ENCODE data around the gene NCDN.
A peak's percentile ranks its signal among the peaks of the same experiment; 100 is the strongest.
"Not testable (repeated sequence)": the region's sequence is repeated elsewhere in the genome, so short reads cannot be mapped to it uniquely, and the experiment has no call there.

NCDN gene

GRCh38 chr1:35575416-35575958, 17.9 kb downstream of the NCDN start:
- TF ChIP-seq CTCF (IDR thresholded peaks at IDR 0.05) = no peak

GRCh38 chr1:35576061-35576765, 18.6 kb downstream of the NCDN start:
- peak overlapping the region; percentile 69 for H3K4me3 ChIP-seq
- no peak for TF ChIP-seq CTCF (IDR thresholded peaks at IDR 0.05)
- DNase-seq (ENCODE audit: low spot score) = no peak
- no peak overlapping the region for H3K27ac ChIP-seq

More at GRCh38 chr1:35575416-35575958, 17.9 kb downstream of the NCDN start:
- Histone ChIP-seq H3K4me3 (no peak overlapping the region), H3K27ac (no peak overlapping the region)
- DNase-seq (ENCODE audit: low spot score) = no peak

GRCh38 chr1:35576766-35577070, 19.1 kb downstream of the NCDN start:
- H3K4me3 ChIP-seq = peak overlapping the region; percentile 69
- H3K27ac ChIP-seq; DNase-seq (ENCODE audit: low spot score): not testable (repeated sequence)

- no peak overlapping the region for H3K27ac ChIP-seq
- H3K4me3 ChIP-seq = peak overlapping the region; percentile 69
- no peak for TF ChIP-seq CTCF (IDR thresholded peaks at IDR 0.05)
- no peak for DNase-seq (ENCODE audit: low spot score)
Observed at GRCh38 chr1:35577071-35577998, 19.7 kb downstream of the NCDN start.

- no peak overlapping the region for H3K27ac ChIP-seq
- no peak overlapping the region for H3K4me3 ChIP-seq
- no peak for DNase-seq (ENCODE audit: low spot score)
- no peak for TF ChIP-seq CTCF (IDR thresholded peaks at IDR 0.05)
Observed at GRCh38 chr1:35580949-35581388, 23.4 kb downstream of the NCDN start.

GRCh38 chr1:35581621-35582020, 24.0 kb downstream of the NCDN start:
- not testable (repeated sequence) for H3K4me3 ChIP-seq; DNase-seq (ENCODE audit: low spot score); H3K27ac ChIP-seq

- Histone ChIP-seq H3K4me3 (no peak overlapping the region), H3K27ac (no peak overlapping the region)
- DNase-seq (ENCODE audit: low spot score) = no peak
- no peak for TF ChIP-seq CTCF (IDR thresholded peaks at IDR 0.05)
Observed at GRCh38 chr1:35585281-35585680, 27.7 kb downstream of the NCDN start.

GRCh38 chr1:35585805-35586204, 28.2 kb downstream of the NCDN start:
- DNase-seq (ENCODE audit: low spot score); H3K27ac ChIP-seq; H3K4me3 ChIP-seq: not testable (repeated sequence)

Measured in coronary artery (tissue), 2 donors.